GM06990 (cell line): ENCODE data around the gene CLCN4.

ENCODE experiments used
- DNase-seq: peaks from one replicate; pipeline ENCODE4 v3.0.0-alpha.2; 2011; ENCODE audit not compliant: insufficient read length; ENCODE audit errors: extremely low read depth
- H3K27me3 ChIP-seq: replicated peaks from 2 replicates; pipeline ENCODE4 v1.6.0; 2011; ENCODE audit warnings: low read length; ENCODE audit not compliant: control insufficient read depth, insufficient read depth
- H3K36me3 ChIP-seq: 2 replicates; pipeline ENCODE4 v1.5.1; 2011; ENCODE audit warnings: low read length; ENCODE audit not compliant: control insufficient read depth, insufficient read depth
- H3K4me3 ChIP-seq: replicated peaks from 2 replicates; pipeline ENCODE4 v1.5.1; 2011; ENCODE audit warnings: low read depth, mild to moderate bottlenecking, control low read depth, low read length
- TF ChIP-seq, protein P1 (sequence below): IDR thresholded peaks from 2 replicates; pipeline ENCODE4 v1.5.1; 2011; ENCODE audit warnings: low read length, control low read depth, mild to moderate bottlenecking, inconsistent platforms; ENCODE audit not compliant: insufficient read depth, poor library complexity, severe bottlenecking

CLCN4 gene

DNA sequence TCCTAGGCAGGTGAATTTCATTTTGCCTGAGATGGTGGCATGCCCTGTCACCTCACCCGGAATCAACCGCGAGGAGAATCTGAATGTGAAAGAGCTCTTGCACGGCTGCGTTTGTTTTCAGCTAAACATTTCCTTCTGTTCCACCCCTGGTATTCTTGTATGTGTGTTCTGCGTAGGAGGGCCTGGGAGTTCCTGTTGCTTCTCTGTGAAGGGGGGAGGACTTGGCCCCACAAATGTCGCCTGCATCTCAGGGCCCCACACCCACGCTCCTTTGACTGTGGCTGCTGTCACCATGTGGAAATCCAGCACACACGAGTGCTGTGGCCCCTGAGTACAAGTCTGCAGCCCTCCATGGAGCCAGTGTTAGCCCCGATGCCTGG is 45.8 kb upstream of the CLCN4 start:
- TF ChIP-seq, protein P1, sequence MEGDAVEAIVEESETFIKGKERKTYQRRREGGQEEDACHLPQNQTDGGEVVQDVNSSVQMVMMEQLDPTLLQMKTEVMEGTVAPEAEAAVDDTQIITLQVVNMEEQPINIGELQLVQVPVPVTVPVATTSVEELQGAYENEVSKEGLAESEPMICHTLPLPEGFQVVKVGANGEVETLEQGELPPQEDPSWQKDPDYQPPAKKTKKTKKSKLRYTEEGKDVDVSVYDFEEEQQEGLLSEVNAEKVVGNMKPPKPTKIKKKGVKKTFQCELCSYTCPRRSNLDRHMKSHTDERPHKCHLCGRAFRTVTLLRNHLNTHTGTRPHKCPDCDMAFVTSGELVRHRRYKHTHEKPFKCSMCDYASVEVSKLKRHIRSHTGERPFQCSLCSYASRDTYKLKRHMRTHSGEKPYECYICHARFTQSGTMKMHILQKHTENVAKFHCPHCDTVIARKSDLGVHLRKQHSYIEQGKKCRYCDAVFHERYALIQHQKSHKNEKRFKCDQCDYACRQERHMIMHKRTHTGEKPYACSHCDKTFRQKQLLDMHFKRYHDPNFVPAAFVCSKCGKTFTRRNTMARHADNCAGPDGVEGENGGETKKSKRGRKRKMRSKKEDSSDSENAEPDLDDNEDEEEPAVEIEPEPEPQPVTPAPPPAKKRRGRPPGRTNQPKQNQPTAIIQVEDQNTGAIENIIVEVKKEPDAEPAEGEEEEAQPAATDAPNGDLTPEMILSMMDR, result no peak
- no peak for DNase-seq
- Histone ChIP-seq H3K4me3 (no peak overlapping the region), H3K36me3 (no peaks in the 10 kb centered on the region; the same call in 1 of the 2 replicates), H3K27me3 (no peaks in the 10 kb centered on the region)

GRCh38 chrX:10111364-10112148 is 45.2 kb upstream of the CLCN4 start:
- no peaks in the 10 kb centered on the region for H3K27me3 ChIP-seq
- DNase-seq, result peak; percentile 85
- TF ChIP-seq, protein P1, result no peak
- H3K36me3 ChIP-seq, result no peaks in the 10 kb centered on the region; the same call in 1 of the 2 replicates
- peak overlapping the region; percentile 26 for H3K4me3 ChIP-seq

DNA sequence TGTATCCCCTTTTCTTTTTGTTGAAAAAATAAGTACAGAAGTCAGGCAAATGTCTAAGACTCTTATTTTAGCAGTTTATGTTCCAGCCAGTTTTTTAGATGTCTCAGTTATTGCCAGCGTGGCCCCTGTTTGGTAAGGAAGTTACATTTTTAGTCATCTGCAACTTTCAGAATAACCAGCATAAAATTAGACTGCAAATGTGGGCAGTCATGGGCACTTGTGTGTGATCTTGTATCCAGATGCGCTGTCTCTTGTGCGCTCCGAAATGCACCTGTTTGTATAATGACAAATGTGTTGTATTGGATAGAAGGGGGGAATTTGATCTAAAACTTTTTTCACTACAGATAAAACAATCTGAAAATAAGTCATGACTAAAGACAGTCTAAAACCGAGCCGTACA is 44.3 kb upstream of the CLCN4 start:
- Histone ChIP-seq H3K27me3 (no peaks in the 10 kb centered on the region), H3K4me3 (peak overlapping the region; percentile 5; the same call in 1 of the 2 replicates), H3K36me3 (peaks cover 3% of the 10 kb centered on the region)
- TF ChIP-seq, protein P1, result no peak
- DNase-seq, result peak; percentile 48

DNA sequence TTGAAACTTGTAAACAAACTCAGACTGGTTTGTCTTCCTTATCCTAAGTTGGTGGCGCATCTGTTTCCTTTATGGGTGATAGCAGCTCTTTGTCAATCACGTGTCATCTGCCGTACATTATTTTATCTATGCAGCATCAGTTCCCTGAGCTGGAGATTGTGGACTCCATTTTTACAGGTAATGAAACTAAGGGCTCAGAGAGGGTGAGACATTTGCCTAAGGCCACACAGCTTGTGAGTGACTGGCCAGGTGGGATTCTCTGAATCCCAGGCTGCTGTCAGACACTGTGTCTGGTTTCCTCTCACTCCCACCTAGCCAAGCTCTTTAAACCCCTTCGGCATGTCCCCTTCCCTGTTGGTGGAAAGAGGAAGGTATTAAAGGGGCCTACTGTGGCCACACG is 41.7 kb upstream of the CLCN4 start:
- Histone ChIP-seq H3K36me3 (peaks cover 3% of the 10 kb centered on the region), H3K4me3 (no peak overlapping the region), H3K27me3 (no peaks in the 10 kb centered on the region)
- TF ChIP-seq, protein P1, result no peak
- no peak for DNase-seq

GRCh38 chrX:10117301-10117700 is 39.5 kb upstream of the CLCN4 start:
- Histone ChIP-seq H3K4me3 (no peak overlapping the region), H3K27me3 (no peaks in the 10 kb centered on the region), H3K36me3 (peaks cover 3% of the 10 kb centered on the region)
- TF ChIP-seq, protein P1, result no peak
- no peak for DNase-seq

DNA sequence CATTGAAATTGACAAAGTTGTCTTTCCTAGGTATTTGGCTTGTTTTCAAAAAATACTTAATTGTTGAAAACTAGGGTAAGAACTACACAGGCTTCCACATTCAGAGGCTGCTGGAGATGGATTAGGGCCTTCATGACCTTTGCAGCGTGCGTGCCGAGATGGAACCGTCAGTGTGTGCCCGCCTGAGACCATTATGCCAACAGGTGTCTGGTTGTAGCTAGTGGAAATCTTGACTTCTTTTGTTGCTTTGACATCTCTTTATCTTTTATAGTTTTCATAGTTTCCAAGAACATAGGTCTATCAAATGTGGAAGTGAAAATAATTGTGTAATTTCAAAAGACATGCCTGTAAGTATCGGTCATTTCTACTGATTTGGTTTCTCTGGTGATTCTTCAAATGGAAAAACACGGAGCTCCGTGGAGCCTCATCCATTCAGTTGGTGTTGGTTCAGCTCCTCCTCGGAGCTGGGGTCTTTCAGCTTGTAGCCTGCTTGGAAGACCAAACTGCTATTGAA is 38.9 kb upstream of the CLCN4 start:
- Histone ChIP-seq H3K36me3 (peaks cover 3% of the 10 kb centered on the region), H3K27me3 (no peaks in the 10 kb centered on the region), H3K4me3 (no peak overlapping the region)
- DNase-seq, result peak; percentile 52
- TF ChIP-seq, protein P1, result no peak
